K562 (cell line): ENCODE results near the gene ZNF135. TPM values are rescaled to one million over a fixed set of nuclear protein-coding genes. Genes with fewer than 3 reads are reported as not detected.

Experiments used
- CEBPG ChIP-seq, 3 experiments: fragments of 200-800 bp in 1 of 3; sonication (Bioruptor generic) in 1 of 3; sonication (generic) in 1 of 3; formaldehyde crosslinking in 1 of 3; IDR thresholded peaks in 2 of 3; conservative IDR thresholded peaks in 1 of 3; 2 replicates each; pipeline versions ENCODE4 v1.6.1 to v1.8.0; 2016 to 2022; ENCODE audit warnings: missing compliant biosample characterization in 2 of 3, missing genetic modification characterization in 2 of 3, mild to moderate bottlenecking in 1 of 3, missing genetic modification reagents in 1 of 3
- COPS2 ChIP-seq: fragments of 450-650 bp; conservative IDR thresholded peaks from 2 replicates; pipeline ENCODE4 v1.6.1; 2016; ENCODE audit warnings: mild to moderate bottlenecking, moderate library complexity
- CTBP1 ChIP-seq: fragments of 450-650 bp; IDR thresholded peaks from 2 replicates; pipeline ENCODE4 v1.6.1; 2016; ENCODE audit warnings: borderline replicate concordance
- DIDO1 ChIP-seq: fragments of 450-650 bp; IDR thresholded peaks from 2 replicates; pipeline ENCODE4 v1.6.1; 2016; ENCODE audit warnings: low read depth, missing biosample characterization, missing genetic modification characterization
- FOXP4 ChIP-seq: sonication (generic); formaldehyde crosslinking; IDR thresholded peaks from 2 replicates; pipeline ENCODE4 v1.8.0; 2022; ENCODE audit warnings: mild to moderate bottlenecking, missing genetic modification reagents, borderline replicate concordance
- NELFE ChIP-seq: IDR thresholded peaks from 2 replicates; pipeline ENCODE4 v1.6.1; 2011; ENCODE audit warnings: mild to moderate bottlenecking; ENCODE audit not compliant: insufficient read depth, insufficient read length
- NFRKB ChIP-seq: fragments of 450-650 bp; IDR thresholded peaks from 2 replicates; pipeline ENCODE4 v1.6.1; 2016; ENCODE audit warnings: low read depth
- PBX2 ChIP-seq, 2 experiments: IDR thresholded peaks in 1 of 2; conservative IDR thresholded peaks in 1 of 2; 2 replicates each; pipeline ENCODE4 v1.6.1; 2016; ENCODE audit warnings: low read depth in 2 of 2, mild to moderate bottlenecking in 1 of 2, missing compliant biosample characterization in 1 of 2, missing genetic modification characterization in 1 of 2, moderate library complexity in 1 of 2
- RBM34 ChIP-seq: fragments of 200-400 bp; formaldehyde crosslinking; IDR thresholded peaks from 2 replicates; pipeline ENCODE4 v1.6.1; 2018; ENCODE audit warnings: low read length, borderline replicate concordance; ENCODE audit not compliant: insufficient read depth
- SRSF9 ChIP-seq: fragments of 200-400 bp; formaldehyde crosslinking; IDR thresholded peaks from 2 replicates; pipeline ENCODE4 v1.6.1; 2017; ENCODE audit warnings: low read depth, low read length, borderline replicate concordance
- SUPT5H ChIP-seq: fragments of 450-650 bp; IDR thresholded peaks from 2 replicates; pipeline ENCODE4 v1.6.1; 2016
- TAF15 ChIP-seq: fragments of 200-400 bp; formaldehyde crosslinking; IDR thresholded peaks from 2 replicates; pipeline ENCODE4 v1.6.1; 2017; ENCODE audit warnings: mild to moderate bottlenecking, low read depth, low read length, moderate library complexity
- YY1 ChIP-seq, 3 experiments: IDR thresholded peaks; 2 replicates each; pipeline ENCODE4 v1.6.1; 2011; ENCODE audit warnings: low read length in 2 of 3, mild to moderate bottlenecking in 2 of 3, moderate library complexity in 2 of 3, borderline replicate concordance in 1 of 3, control low read depth in 1 of 3, low read depth in 1 of 3; ENCODE audit not compliant: insufficient read depth in 3 of 3, insufficient replicate concordance in 2 of 3, control insufficient read depth in 1 of 3, insufficient read length in 1 of 3; ENCODE audit errors: extremely low read depth in 1 of 3
- ZBTB7A ChIP-seq: IDR thresholded peaks from 2 replicates; pipeline ENCODE4 v1.6.1; 2011; ENCODE audit warnings: low read depth, mild to moderate bottlenecking, low read length, moderate library complexity, borderline replicate concordance; ENCODE audit not compliant: control insufficient read depth
- ZNF280B ChIP-seq: fragments of 250-450 bp; sonication (Bioruptor Pico); IDR thresholded peaks from 2 replicates; pipeline ENCODE4 v1.5.1; 2021; ENCODE audit warnings: mild to moderate bottlenecking
- ZNF444 ChIP-seq: fragments of 250-450 bp; sonication (Bioruptor Pico); IDR thresholded peaks from 2 replicates; pipeline ENCODE4 v1.4.0; 2020; ENCODE audit warnings: mild to moderate bottlenecking, moderate library complexity
- ZNF507 ChIP-seq: conservative IDR thresholded peaks from 2 replicates; pipeline ENCODE4 v1.6.1; 2017; ENCODE audit warnings: missing genetic modification characterization, missing compliant biosample characterization
- ZNF551 ChIP-seq: fragments of 250-450 bp; sonication (Bioruptor Pico); IDR thresholded peaks from 2 replicates; pipeline ENCODE4 v1.5.0; 2021; ENCODE audit warnings: mild to moderate bottlenecking, moderate library complexity
- ZNF644 ChIP-seq: fragments of 200-800 bp; sonication (Bioruptor generic); IDR thresholded peaks from 2 replicates; pipeline ENCODE4 v1.6.1; 2016; ENCODE audit warnings: low read depth, missing genetic modification characterization, missing compliant biosample characterization
- ZNF668 ChIP-seq: fragments of 250-450 bp; sonication (Bioruptor Pico); IDR thresholded peaks from 2 replicates; pipeline ENCODE4 v1.8.0; 2022; ENCODE audit warnings: mild to moderate bottlenecking, inconsistent platforms
- polyA plus RNA-seq, 8 experiments: library from polyadenylated mRNA; depleted of rRNA in 4 of 8; stranded (reverse) in 5 of 8; unstranded in 3 of 8; fragments of >200 nt; fragmentation: Nextera tagmentation in 2 of 8; fragmentation: Illumina TruSeq in 1 of 8; extraction: Ambion mirVana in 2 of 8; extraction: Trizol in 1 of 8; gene quantifications; 2 replicates each; pipeline versions ENCODE4 v1.2.1 to v1.2.3, GENCODE V29; 2011 to 2014; ENCODE audit warnings: inconsistent platforms in 1 of 8, missing spikeins in 1 of 8
- total RNA-seq, 7 experiments: library from RNA; depleted of rRNA in 6 of 7; stranded (reverse); fragments of >200 nt in 6 of 7; fragmentation: Illumina TruSeq in 2 of 7; extraction: Trizol in 2 of 7; gene quantifications; 2 replicates each; pipeline versions ENCODE4 v1.2.1 to v1.2.3, GENCODE V29; 2011 to 2021; ENCODE audit warnings: low replicate concordance in 1 of 7

ZNF135 gene
- total and polyA plus RNA-seq, 9 of the 15 experiments (the other 6 are each of a cell fraction or from before 2014, with no cell fraction given) = not detected

DNA sequence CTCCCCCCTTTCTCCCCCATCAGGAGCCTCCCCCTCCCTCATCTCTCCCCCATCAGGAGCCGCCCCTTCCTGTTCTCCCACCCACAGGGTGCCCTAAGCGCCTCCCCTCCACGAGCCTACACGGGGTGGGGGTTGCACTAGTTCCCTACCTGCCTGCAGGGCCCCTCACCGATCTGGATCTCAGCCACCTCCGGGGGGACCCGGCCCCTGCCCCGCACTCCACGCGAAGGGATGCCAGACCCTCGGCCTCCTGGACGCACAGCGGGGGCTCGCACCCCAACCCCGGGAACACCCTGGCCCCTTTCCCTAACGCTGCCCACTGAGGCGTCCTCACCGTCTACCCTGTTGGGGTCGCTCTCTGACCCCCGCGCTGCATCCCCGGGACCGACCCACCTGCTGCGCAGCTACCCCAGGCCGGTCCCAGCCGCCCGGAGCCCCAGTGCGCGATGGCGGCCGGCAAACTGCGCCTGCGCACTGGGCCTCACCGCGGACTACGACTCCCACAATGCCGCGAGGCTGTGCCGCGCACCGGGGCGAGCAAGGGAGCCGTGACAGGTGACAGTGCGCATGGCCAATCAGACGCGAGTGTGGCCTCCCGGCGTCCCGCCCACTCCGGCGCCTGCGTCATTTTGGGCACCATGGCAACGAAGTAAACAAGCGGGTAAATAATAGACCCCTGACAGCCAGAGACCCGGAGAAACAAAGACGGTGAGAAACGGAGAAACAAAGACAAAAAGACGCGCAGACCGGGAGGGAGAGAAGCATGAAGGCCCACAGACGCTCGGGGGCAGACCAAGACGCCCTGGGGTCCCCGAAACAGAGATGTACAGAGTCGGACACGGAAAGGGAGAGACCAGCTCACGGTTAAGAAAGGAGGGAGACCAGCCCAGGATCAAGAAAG lies 38.9 kb downstream of the ZNF135 start, which contains the start of gene ZSCAN18 (continued):
- TF ChIP-seq ZNF551 (CRISPR knock-in tag) (no peak), ZNF280B (CRISPR knock-in tag) (no peak), ZNF507 (tag) (no peak), TAF15 (no peak), YY1 (IDR thresholded peaks at IDR 0.05; ENCODE audit: borderline replicate concordance in 1 of 3, control insufficient read depth in 1 of 3, extremely low read depth in 1 of 3, insufficient read depth in 3 of 3, insufficient read length in 1 of 3, insufficient replicate concordance in 2 of 3, low read depth in 1 of 3, low read length in 2 of 3) (peak; percentile 28 to 75 (median 44)), SRSF9 (no peak), RBM34 (no peak), CTBP1 (no peak), PBX2 (CRISPR knock-in tag; IDR thresholded peaks at IDR 0.05; ENCODE audit: low read depth) (no peak), PBX2 (tag; conservative IDR thresholded peaks at IDR 0.05; ENCODE audit: low read depth) (peak; percentile 72), CEBPG (CRISPR knock-in tag; IDR thresholded peaks at IDR 0.05) (no peak), CEBPG (tag; conservative IDR thresholded peaks at IDR 0.05 in 1 of 2, IDR thresholded peaks at IDR 0.05 in 1 of 2) (no peak), ZBTB7A (no peak), ZNF644 (tag) (no peak), COPS2 (no peak), ZNF444 (no peak), ZNF668 (CRISPR knock-in tag) (no peak), NELFE (no peak), FOXP4 (CRISPR knock-in tag) (no peak), DIDO1 (tag) (no peak), SUPT5H (no peak), NFRKB (no peak)
